K562 (cell line): ENCODE results near the gene SNAI1. TPM values are rescaled to one million over a fixed set of nuclear protein-coding genes. Genes with fewer than 3 reads are reported as not detected.

Experiments used
- CTCFL ChIP-seq: IDR thresholded peaks from 2 replicates; pipeline ENCODE4 v1.6.1; 2011; ENCODE audit warnings: borderline replicate concordance, low read depth, mild to moderate bottlenecking, moderate library complexity, low read length; ENCODE audit not compliant: insufficient read depth, poor library complexity, severe bottlenecking
- HMG20A ChIP-seq: fragments of 450-650 bp; formaldehyde crosslinking; conservative IDR thresholded peaks from 2 replicates; pipeline ENCODE4 v1.4.0; 2020; ENCODE audit warnings: mild to moderate bottlenecking, mixed read lengths
- HNRNPUL1 ChIP-seq: fragments of 200-400 bp; formaldehyde crosslinking; IDR thresholded peaks from 2 replicates; pipeline ENCODE4 v1.6.1; 2017; ENCODE audit warnings: low read length
- LCOR ChIP-seq: sonication (generic); formaldehyde crosslinking; IDR thresholded peaks from 2 replicates; pipeline ENCODE4 v1.8.0; 2022; ENCODE audit warnings: mild to moderate bottlenecking, missing genetic modification reagents
- NUFIP1 ChIP-seq: fragments of 450-650 bp; IDR thresholded peaks from 2 replicates; pipeline ENCODE4 v1.6.1; 2018; ENCODE audit not compliant: partially characterized antibody
- PPARD ChIP-seq: fragments of 250-450 bp; sonication (Bioruptor Pico); IDR thresholded peaks from 2 replicates; pipeline ENCODE4 v1.8.0; 2022; ENCODE audit warnings: inconsistent platforms, mild to moderate bottlenecking, moderate library complexity
- RFX7 ChIP-seq: fragments of 250-450 bp; sonication (Bioruptor Pico); IDR thresholded peaks from 2 replicates; pipeline ENCODE4 v1.5.1; 2021; ENCODE audit warnings: mild to moderate bottlenecking
- THRAP3 ChIP-seq: fragments of 450-650 bp; IDR thresholded peaks from 2 replicates; pipeline ENCODE4 v1.6.1; 2016; ENCODE audit warnings: mild to moderate bottlenecking, inconsistent platforms, borderline replicate concordance
- TSHZ1 ChIP-seq: fragments of 250-450 bp; sonication (Bioruptor Pico); IDR thresholded peaks from 2 replicates; pipeline ENCODE4 v1.4.0; 2020; ENCODE audit warnings: mild to moderate bottlenecking, moderate library complexity
- ZBTB17 ChIP-seq: fragments of 450-650 bp; formaldehyde crosslinking; IDR thresholded peaks from 2 replicates; pipeline ENCODE4 v1.4.0; 2020; ENCODE audit warnings: mild to moderate bottlenecking
- ZNF668 ChIP-seq: fragments of 250-450 bp; sonication (Bioruptor Pico); IDR thresholded peaks from 2 replicates; pipeline ENCODE4 v1.8.0; 2022; ENCODE audit warnings: mild to moderate bottlenecking, inconsistent platforms
- polyA plus RNA-seq, 8 experiments: library from polyadenylated mRNA; depleted of rRNA in 4 of 8; stranded (reverse) in 5 of 8; unstranded in 3 of 8; fragments of >200 nt; fragmentation: Nextera tagmentation in 2 of 8; fragmentation: Illumina TruSeq in 1 of 8; extraction: Ambion mirVana in 2 of 8; extraction: Trizol in 1 of 8; gene quantifications; 2 replicates each; pipeline versions ENCODE4 v1.2.1 to v1.2.3, GENCODE V29; 2011 to 2014; ENCODE audit warnings: inconsistent platforms in 1 of 8, missing spikeins in 1 of 8
- total RNA-seq, 7 experiments: library from RNA; depleted of rRNA in 6 of 7; stranded (reverse); fragments of >200 nt in 6 of 7; fragmentation: Illumina TruSeq in 2 of 7; extraction: Trizol in 2 of 7; gene quantifications; 2 replicates each; pipeline versions ENCODE4 v1.2.1 to v1.2.3, GENCODE V29; 2011 to 2021; ENCODE audit warnings: low replicate concordance in 1 of 7
- TF ChIP-seq, protein P1 (sequence below), 2 experiments: fragments of 450-650 bp; IDR thresholded peaks; 2 replicates each; pipeline ENCODE4 v1.6.1; 2018; ENCODE audit warnings: mild to moderate bottlenecking in 2 of 2, low read depth in 1 of 2; ENCODE audit not compliant: partially characterized antibody in 2 of 2
- TF ChIP-seq, protein P2 (sequence below), 3 experiments: fragments of 200-800 bp in 1 of 3; fragments of 250-450 bp in 1 of 3; fragments of 450-650 bp in 1 of 3; sonication (Bioruptor Pico) in 1 of 3; sonication (Bioruptor generic) in 1 of 3; formaldehyde crosslinking in 1 of 3; IDR thresholded peaks; 2 replicates each; pipeline versions ENCODE4 v1.6.1 to v1.8.0; 2016 to 2022; ENCODE audit warnings: mild to moderate bottlenecking in 2 of 3, missing genetic modification characterization in 2 of 3, missing compliant biosample characterization in 1 of 3, moderate library complexity in 1 of 3

SNAI1 gene
- total and polyA plus RNA-seq, 9 of the 15 experiments (the other 6 are each of a cell fraction or from before 2014, with no cell fraction given) = 0.32 to 11.6 (median 2.0) TPM

DNA sequence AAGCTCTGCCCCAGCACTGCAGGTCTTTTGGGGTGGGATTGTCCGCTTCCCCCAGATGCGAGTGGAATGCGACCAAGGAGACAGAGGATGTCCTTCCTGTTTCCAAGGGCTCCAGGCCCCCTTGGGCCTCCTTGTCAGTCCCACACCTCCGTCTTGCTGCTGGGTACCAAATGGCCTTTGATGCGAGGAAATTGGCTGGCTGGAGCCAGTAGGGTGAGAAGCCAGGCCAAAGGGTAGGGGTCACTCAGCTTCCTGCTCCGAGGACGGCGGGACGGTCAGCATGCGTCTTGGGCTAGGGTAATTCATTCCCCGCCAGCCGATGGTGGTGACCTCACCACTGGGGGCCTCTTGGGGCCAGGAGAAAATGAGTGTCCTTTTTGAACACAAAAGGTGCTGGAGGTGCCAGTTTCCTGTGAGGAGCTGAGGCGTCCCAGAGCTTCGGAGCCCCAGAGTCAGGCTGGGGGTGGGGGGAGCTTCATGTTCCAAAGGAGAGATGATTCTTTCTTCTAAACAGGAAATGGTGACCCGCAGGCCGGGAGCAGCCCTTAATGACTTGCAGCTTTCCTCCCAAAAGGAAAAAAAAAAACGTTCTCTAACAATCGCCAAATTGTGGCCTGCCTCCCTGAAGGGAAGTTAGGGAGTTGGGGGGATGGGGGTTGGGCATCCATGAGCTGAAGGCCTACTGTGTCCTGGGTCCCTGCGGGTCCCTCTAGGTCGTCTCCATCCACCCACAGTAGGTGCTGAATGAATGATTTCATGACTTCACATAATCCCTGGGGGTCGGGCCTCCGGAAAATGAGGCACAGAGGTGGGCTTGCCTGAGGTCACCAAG is 6.7 kb downstream of the SNAI1 start (continued):
- no peak for TF ChIP-seq CTCFL
- TF ChIP-seq PPARD (CRISPR knock-in tag) = no peak
- no peak for TF ChIP-seq TSHZ1
- TF ChIP-seq THRAP3 = no peak
- TF ChIP-seq, protein P1, sequence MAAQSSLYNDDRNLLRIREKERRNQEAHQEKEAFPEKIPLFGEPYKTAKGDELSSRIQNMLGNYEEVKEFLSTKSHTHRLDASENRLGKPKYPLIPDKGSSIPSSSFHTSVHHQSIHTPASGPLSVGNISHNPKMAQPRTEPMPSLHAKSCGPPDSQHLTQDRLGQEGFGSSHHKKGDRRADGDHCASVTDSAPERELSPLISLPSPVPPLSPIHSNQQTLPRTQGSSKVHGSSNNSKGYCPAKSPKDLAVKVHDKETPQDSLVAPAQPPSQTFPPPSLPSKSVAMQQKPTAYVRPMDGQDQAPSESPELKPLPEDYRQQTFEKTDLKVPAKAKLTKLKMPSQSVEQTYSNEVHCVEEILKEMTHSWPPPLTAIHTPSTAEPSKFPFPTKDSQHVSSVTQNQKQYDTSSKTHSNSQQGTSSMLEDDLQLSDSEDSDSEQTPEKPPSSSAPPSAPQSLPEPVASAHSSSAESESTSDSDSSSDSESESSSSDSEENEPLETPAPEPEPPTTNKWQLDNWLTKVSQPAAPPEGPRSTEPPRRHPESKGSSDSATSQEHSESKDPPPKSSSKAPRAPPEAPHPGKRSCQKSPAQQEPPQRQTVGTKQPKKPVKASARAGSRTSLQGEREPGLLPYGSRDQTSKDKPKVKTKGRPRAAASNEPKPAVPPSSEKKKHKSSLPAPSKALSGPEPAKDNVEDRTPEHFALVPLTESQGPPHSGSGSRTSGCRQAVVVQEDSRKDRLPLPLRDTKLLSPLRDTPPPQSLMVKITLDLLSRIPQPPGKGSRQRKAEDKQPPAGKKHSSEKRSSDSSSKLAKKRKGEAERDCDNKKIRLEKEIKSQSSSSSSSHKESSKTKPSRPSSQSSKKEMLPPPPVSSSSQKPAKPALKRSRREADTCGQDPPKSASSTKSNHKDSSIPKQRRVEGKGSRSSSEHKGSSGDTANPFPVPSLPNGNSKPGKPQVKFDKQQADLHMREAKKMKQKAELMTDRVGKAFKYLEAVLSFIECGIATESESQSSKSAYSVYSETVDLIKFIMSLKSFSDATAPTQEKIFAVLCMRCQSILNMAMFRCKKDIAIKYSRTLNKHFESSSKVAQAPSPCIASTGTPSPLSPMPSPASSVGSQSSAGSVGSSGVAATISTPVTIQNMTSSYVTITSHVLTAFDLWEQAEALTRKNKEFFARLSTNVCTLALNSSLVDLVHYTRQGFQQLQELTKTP (IDR thresholded peaks at IDR 0.05; ENCODE audit: low read depth in 1 of 2, partially characterized antibody in 2 of 2) = no peak
- TF ChIP-seq NUFIP1 = no peak
- no peak for TF ChIP-seq HNRNPUL1
- TF ChIP-seq ZBTB17 (CRISPR knock-in tag) = peak; percentile 58; the same call in 1 of the 2 replicates
- TF ChIP-seq HMG20A = no peak
- TF ChIP-seq RFX7 (CRISPR knock-in tag) = no peak
- no peak for TF ChIP-seq LCOR (CRISPR knock-in tag)
- TF ChIP-seq ZNF668 (CRISPR knock-in tag) = no peak
- TF ChIP-seq, protein P2, sequence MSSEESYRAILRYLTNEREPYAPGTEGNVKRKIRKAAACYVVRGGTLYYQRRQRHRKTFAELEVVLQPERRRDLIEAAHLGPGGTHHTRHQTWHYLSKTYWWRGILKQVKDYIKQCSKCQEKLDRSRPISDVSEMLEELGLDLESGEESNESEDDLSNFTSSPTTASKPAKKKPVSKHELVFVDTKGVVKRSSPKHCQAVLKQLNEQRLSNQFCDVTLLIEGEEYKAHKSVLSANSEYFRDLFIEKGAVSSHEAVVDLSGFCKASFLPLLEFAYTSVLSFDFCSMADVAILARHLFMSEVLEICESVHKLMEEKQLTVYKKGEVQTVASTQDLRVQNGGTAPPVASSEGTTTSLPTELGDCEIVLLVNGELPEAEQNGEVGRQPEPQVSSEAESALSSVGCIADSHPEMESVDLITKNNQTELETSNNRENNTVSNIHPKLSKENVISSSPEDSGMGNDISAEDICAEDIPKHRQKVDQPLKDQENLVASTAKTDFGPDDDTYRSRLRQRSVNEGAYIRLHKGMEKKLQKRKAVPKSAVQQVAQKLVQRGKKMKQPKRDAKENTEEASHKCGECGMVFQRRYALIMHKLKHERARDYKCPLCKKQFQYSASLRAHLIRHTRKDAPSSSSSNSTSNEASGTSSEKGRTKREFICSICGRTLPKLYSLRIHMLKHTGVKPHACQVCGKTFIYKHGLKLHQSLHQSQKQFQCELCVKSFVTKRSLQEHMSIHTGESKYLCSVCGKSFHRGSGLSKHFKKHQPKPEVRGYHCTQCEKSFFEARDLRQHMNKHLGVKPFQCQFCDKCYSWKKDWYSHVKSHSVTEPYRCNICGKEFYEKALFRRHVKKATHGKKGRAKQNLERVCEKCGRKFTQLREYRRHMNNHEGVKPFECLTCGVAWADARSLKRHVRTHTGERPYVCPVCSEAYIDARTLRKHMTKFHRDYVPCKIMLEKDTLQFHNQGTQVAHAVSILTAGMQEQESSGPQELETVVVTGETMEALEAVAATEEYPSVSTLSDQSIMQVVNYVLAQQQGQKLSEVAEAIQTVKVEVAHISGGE (CRISPR knock-in tag; IDR thresholded peaks at IDR 0.05) = no peak
